ENCODE results near the gene PSMB7. TPM values are rescaled to one million over a fixed set of nuclear protein-coding genes. Genes with fewer than 3 reads are reported as not detected.

The PSMB7 gene
- total and polyA plus RNA-seq, 11 donors, result 149 to 281 (median 176) TPM

- TF ChIP-seq, protein P1, sequence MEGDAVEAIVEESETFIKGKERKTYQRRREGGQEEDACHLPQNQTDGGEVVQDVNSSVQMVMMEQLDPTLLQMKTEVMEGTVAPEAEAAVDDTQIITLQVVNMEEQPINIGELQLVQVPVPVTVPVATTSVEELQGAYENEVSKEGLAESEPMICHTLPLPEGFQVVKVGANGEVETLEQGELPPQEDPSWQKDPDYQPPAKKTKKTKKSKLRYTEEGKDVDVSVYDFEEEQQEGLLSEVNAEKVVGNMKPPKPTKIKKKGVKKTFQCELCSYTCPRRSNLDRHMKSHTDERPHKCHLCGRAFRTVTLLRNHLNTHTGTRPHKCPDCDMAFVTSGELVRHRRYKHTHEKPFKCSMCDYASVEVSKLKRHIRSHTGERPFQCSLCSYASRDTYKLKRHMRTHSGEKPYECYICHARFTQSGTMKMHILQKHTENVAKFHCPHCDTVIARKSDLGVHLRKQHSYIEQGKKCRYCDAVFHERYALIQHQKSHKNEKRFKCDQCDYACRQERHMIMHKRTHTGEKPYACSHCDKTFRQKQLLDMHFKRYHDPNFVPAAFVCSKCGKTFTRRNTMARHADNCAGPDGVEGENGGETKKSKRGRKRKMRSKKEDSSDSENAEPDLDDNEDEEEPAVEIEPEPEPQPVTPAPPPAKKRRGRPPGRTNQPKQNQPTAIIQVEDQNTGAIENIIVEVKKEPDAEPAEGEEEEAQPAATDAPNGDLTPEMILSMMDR (IDR thresholded peaks at IDR 0.05), result no peak
- TF ChIP-seq POLR2A (IDR thresholded peaks at IDR 0.05), result no peak
- no peaks in the 10 kb centered on the region for H3K27me3 ChIP-seq
- no peak for ATAC-seq
- no peaks in the 10 kb centered on the region for H3K9me3 ChIP-seq
- intact Hi-C loops (cut with DNase I), result no loop called here
- peaks cover 0 to 19% (median 1%) of the 10 kb centered on the region in 12 donors for H3K4me1 ChIP-seq
- H3K4me3 ChIP-seq, result no peak overlapping the region
- peaks cover 0 to 89% (median 39%) of the 10 kb centered on the region in 9 donors for H3K36me3 ChIP-seq
- no peak overlapping the region for H3K27ac ChIP-seq
- WGBS, 4 donors, result 90 to 92% (median 91%) methylated on average over 14 of the region's 14 CpGs
- DNase-seq, result peak in 2 of 5 donors; percentile 0 to 32
Measured at GRCh38 chr9:124345063-124345462, 70.2 kb downstream of the PSMB7 start.

DNA sequence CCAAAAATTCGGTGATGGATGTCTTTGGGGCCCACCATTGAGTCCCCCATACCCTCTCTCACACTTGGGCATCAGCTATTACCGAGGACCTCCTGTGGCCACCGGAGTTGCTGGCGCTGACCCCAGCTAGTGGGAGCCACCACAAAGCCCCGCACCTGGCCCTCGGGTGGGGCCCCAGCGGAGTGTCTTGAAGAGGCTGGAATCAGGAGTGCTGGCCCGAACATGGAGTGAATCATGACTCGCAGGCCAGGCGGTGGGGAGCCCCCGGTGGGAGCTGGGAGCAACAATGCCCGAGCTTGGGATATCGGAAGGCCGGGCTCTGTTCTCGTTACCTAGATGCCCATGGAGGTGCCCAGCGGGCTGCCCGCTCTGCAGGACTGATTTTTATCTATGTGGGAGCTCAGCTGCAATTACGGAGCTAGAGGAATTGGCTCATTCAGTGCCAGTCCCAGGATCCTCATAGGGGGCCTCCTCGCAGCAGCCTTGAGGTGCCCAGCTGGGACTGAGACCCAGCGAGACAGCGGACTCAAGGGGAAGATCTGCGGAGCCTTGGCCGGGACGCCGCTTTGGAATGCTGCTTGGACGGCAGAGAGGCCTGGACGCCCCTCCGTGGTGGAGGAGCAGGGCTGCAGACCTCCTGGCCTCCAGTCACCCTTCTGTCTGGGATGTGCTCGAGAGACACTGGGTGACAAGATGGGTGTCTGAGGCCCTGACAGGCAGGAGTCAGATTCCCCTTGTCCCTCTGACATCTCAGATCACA lies 70.8 kb downstream of the PSMB7 start:
- no peak for TF ChIP-seq POLR2A (IDR thresholded peaks at IDR 0.05)
- TF ChIP-seq, protein P1 (IDR thresholded peaks at IDR 0.05), result no peak
- Histone ChIP-seq H3K36me3 (peaks cover 0 to 86% (median 33%) of the 10 kb centered on the region in 9 donors), H3K4me3 (no peak overlapping the region), H3K4me1 (peaks cover 0 to 19% (median 1%) of the 10 kb centered on the region in 12 donors), H3K9me3 (no peaks in the 10 kb centered on the region), H3K27ac (no peak overlapping the region), H3K27me3 (no peaks in the 10 kb centered on the region)
- 91 to 94% (median 93%) methylated on average over 19 to 29 of the region's 29 CpGs for WGBS, 4 donors
- ATAC-seq, result no peak
- intact Hi-C loops (cut with DNase I), result no loop called here
- peak in 2 of 5 donors; percentile 31 to 59 for DNase-seq

- H3K4me1 ChIP-seq, result peaks cover 0 to 19% (median 1%) of the 10 kb centered on the region in 12 donors
- 85 to 93% (median 87%) methylated on average over 16 to 23 of the region's 23 CpGs for WGBS, 4 donors
- H3K36me3 ChIP-seq, result peaks cover 0 to 78% (median 25%) of the 10 kb centered on the region in 9 donors
- H3K9me3 ChIP-seq, result no peaks in the 10 kb centered on the region
- ATAC-seq (no peak), DNase-seq (peak in 2 of 5 donors; percentile 6 to 51)
- TF ChIP-seq, protein P1 (IDR thresholded peaks at IDR 0.05), result no peak
- TF ChIP-seq POLR2A (IDR thresholded peaks at IDR 0.05), result no peak
- no peak overlapping the region for H3K4me3 ChIP-seq
- H3K27ac ChIP-seq, result peak overlapping the region in 2 of 12 donors; percentile 9 to 35
- intact Hi-C loops (cut with DNase I), result no loop called here
- H3K27me3 ChIP-seq, result no peaks in the 10 kb centered on the region
Measured at GRCh38 chr9:124343533-124344290, 71.5 kb downstream of the PSMB7 start.

Measured in heart left ventricle (tissue), 16 donors.